CD4-positive, alpha-beta T cell treated with Interleukin-1 beta for 1 hour (primary cell): ENCODE results near the gene SYNE1.
"Not testable (repeated sequence)": the region's sequence is repeated elsewhere in the genome, so short reads cannot be mapped to it uniquely, and the experiment has no call there.

Experiments used
- DNase-seq, 2 donors: peaks; one replicate each; pipeline ENCODE4 v3.0.0-alpha.2; 2020 to 2022

Gene SYNE1

DNA sequence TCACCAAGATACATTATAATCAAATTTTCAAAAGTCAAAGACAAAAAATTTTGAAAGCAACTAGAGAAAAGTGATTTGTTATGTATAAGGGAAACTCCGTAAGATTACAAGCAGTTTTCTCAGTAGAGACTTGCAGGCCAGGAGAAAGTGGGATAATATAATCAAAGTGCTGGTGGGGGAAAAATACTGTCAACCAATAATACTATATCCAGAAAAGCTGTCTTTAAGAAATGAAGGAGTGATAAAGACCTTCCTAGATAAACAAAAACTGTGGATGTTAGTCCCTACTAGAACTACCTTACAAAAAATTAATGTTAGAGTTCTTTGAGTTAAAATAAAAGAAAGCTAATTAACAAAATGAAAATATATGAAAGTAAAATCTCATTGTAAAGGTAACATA is 79.7 kb downstream of the SYNE1 start:
- DNase-seq, result no peak

- no peak for DNase-seq
Measured at GRCh38 chr6:152554851-152555250, 82.3 kb downstream of the SYNE1 start.

DNA sequence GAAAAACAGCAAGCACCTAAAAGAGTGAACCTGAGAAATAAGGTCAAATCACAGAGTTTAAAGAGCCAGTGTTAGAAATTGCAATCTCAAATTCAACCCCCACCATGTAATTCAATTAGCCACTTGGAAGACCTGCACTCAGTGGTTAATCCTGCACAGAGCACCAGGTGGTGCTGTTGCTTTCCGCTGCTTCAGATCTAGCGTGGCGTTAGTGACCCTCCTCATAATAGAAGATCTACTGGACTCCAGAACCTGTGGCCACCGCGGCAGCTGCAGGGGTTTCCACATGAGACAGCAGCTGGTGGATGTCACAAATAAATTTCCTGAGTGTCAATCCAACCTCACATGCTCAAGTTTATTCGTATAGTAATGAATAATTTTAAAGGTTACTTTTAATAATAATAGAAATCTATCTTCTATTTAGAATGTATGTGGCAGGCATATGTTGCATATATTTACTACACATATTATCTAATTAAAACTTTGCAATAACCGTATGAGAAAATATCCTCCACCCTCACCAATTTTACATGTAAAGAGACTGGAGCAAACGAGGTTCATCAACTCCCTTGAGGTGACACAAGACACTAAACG is 84.4 kb downstream of the SYNE1 start:
- DNase-seq, result peak; percentile 31 to 40

DNA sequence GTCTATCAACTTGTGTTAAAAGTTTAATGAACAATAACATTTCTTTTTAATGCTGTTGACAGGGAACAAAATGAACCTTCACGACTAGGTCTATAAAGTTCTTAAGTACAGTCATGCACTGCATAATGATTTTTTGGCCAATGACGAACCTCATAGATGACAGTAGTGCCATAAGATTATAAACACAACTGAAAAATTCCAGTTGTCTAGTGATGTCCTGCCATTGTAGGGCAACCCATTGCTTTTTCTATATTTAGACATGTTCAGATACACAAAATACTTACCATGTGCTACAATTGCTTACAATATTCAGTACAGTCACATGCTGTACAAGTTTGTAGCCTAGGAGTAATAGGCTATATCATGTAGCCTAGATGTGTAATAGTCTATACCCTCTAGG is 93.6 kb downstream of the SYNE1 start:
- no peak for DNase-seq

DNA sequence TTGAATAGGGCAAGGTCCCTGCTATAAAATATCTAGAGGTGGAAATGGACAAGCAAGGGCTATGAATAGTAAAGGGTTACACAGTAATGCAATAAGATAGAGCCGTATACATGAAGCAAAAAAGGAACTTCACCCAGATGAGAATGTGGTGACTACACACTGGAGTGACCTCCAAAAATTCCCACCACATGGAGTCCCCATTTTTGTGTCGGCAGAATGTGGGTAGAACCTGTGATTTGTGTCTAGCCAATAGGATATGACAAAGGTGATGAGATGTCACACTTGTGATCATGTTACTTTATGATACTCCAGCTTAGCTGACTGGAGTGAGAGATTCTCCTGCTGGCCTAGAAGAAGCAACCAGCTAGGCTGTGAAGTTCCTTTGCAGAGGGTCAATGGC is 96.8 kb downstream of the SYNE1 start:
- no peak for DNase-seq

GRCh38 chr6:152534541-152534940 is 102.6 kb downstream of the SYNE1 start:
- no peak for DNase-seq

- no peak for DNase-seq
Measured at GRCh38 chr6:152532556-152533422, 104.4 kb downstream of the SYNE1 start.

DNA sequence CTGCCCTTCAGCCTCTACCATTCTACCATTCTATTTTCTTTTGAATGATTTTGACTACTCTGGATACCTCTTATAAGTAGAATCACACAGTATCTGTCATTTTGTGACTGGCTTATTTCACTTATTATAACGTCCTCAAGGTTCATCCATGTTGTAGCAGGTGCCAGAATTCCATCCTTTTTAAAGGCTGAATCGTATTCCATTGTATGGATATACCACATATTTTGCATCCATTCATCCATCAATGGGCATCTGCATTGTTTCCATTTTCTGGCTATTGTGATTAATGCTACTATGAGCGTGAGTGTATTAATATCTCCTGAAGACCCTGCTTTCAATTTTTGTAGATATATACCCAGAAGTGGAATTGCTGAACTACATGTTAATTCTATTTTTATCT is 105.5 kb downstream of the SYNE1 start:
- no peak for DNase-seq

- no peak for DNase-seq
Measured at GRCh38 chr6:152529369-152529768, 107.8 kb downstream of the SYNE1 start.

DNA sequence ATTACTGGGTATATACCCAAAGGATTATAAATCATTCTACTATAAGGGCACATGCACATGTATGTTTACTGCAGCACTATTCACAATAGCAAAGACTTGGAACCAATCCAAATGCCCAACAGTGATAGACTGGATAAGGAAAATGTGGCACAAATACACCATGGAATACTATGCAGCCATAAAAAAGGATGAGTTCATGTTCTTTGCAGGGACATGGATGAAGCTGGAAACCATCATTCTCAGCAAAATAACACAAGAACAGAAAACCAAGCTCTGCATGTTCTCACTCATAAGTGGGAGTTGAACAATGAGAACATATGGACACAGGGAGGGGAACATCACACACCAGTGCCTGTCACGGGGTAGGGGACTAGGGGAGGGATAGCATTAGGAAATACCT is 123.0 kb downstream of the SYNE1 start:
- not testable (repeated sequence) for DNase-seq

GRCh38 chr6:152509916-152510315 is 127.2 kb downstream of the SYNE1 start:
- no peak for DNase-seq

GRCh38 chr6:152508477-152508876 is 128.7 kb downstream of the SYNE1 start:
- no peak for DNase-seq

DNA sequence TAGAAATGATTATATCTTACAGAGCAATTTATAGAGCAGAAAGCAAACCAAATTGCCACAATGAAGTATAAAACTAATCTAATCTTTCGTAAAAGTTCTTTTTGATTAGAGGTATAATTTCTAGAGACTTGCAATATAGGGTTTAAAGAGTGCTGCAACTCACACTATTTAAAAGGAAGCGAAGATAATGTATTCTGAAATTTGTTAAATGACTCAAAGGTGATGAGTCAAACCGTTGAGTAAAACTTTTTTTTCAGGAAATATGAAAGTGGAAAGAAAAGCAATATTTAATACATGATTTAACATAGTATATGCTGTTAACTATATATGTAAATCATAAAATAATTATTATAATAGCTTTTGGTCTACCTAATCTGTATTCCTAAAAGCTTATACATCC is 133.6 kb downstream of the SYNE1 start:
- no peak for DNase-seq

DNA sequence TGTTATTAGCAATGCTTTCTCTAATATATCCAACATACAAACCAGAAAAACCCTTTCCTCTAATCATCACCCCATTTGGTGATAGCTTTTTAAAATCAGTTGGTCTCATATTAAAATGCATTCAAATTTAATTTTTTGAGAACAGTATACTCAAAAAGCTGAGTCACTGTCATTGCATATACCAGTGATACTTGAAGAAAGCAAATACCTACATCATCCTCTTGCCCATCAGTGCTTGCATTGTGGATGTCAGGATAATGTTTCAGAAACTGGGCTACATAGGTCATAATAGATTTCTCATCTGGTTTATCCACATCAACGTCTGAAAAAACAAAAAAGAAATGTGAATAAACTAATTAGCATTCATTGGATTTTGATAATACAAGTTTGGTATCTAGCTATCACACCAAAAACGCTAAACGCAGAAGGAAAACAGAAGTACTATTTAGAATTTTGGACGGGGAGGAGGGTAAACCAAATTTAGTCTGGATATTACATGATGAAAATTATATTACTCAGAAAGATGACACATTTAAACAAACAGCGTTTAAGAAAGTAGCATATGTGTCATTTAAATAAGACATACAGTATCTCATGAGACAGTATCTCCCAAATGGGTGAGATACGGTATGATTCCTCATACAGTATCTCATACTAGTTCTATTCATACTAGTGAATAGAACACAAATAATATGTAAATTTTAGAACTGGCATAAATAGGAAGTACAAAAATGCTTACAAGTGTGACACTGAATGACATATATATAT is 134.6 kb downstream of the SYNE1 start:
- DNase-seq, result no peak

GRCh38 chr6:152499931-152500330 is 137.2 kb downstream of the SYNE1 start:
- no peak for DNase-seq

- no peak for DNase-seq
Measured at GRCh38 chr6:152496731-152497130, 140.4 kb downstream of the SYNE1 start.

DNA sequence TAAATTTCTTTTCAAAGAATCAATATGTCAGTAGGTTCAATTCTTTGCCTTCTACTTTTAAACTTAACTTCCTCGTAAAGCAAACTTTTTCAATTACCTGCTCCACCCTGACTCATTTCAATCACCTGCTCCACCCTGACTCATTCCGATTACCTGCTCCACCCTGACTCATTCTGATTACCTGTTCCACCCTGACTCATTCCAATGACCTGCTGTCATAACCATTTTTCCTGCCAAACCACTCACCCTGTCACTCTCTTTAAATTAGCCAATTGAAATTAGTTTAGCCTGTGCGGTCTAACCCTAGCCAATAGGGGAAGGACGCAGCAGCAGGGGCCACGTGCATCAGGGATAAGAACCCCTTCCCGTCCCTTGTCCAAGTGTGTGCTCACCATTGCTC is 141.7 kb downstream of the SYNE1 start:
- not testable (repeated sequence) for DNase-seq

DNA sequence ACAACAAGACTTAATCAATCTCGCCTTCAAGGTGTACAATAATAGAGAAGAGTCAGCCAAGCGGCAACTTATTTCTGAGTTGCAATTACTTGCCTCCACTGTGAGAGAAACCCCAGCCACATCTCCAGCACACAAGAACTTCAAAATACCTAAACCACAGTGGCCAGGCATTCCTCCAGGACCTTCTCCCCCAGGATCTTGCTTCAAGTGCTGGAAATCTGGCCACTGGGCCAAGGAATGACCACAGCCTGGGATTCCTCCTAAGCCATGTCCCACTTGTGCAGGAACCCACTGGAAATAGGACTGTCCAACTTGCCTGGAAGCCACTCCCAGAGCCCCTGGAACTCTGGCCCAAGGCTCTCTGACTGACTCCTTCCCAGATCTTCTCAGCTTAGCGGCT is 144.9 kb downstream of the SYNE1 start:
- DNase-seq, result not testable (repeated sequence)

DNA sequence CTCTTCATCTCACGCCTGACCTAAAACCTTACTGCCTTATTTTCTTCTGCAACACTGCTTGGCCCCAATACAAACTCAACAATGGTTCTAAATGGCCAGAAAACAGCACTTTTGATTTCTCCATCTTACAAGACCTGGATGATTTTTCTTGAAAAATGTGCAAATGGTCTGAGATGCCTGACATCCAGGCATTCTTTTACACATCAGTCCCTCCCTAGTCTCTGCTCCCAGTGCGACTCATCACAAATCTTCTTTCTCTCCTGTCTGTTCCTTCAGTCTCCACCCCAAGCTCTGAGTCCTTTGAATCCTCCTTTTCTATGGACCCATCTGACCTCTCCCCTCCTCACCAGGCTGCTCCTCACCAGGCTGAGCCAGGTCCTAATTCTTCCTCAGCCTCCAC is 145.7 kb downstream of the SYNE1 start:
- not testable (repeated sequence) for DNase-seq

DNA sequence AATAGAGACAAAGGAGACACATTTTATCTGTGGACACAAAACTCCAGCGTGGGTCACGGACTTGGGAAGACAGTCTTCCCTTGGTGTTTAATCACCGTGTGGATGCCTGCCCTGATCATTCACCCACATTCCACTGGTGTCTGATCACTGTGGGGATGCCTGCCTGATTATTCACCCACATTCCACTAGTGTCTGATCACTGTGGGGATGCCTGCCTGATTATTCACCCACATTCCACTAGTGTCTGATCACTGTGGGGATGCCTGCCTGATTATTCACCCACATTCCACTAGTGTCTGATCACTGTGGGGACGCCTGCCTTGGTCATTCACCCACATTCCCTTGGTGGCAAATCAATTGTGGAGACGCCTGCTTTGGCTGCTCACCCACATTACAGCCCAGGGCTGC is 146.2 kb downstream of the SYNE1 start:
- not testable (repeated sequence) for DNase-seq

GRCh38 chr6:152484806-152485205 is 152.4 kb downstream of the SYNE1 start:
- DNase-seq, result no peak

- no peak for DNase-seq
Measured at GRCh38 chr6:152482289-152482688, 154.9 kb downstream of the SYNE1 start.

DNA sequence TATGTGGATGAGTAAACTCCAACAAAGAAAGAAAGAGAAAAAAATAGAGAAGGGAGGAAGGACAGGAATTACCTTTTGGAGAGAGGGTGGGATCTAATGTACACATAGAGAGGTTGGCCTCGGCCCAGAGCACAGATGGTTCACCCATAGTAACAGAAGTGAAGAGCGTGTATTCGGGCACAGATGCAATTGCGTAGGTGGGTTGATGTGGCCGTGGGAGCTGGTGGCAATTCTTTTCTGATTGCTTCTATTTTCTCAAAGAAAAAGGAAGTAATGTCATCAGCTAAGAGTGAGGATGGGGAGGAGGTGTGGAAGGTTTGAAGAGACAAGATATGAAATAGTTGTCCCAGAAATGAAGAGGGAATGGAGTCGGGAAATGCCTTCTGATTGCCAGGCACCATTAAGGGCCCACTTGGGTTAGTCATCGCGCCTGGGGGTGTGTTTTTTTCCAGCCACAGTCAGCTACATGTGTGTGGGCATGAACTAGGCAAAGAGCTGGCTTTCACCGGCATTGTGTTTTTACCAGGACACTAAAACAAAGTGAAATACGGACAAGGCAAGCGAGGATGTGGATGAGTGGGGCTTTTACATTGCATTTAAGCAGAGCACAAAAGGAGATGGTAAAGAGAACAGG is 158.7 kb downstream of the SYNE1 start:
- DNase-seq, result no peak
